Left cardiac atrium (tissue), 4 donors: Measurements from ENCODE around the gene SYT1. TPM values are rescaled to one million over a fixed set of nuclear protein-coding genes. Genes with fewer than 3 reads are reported as not detected.

Experiments
- ATAC-seq, 2 donors: fragments of 200-7000 bp; cut with Tn5 transposase; one replicate each; pipeline ENCODE4 v1.9.1; 2020; ENCODE audit warnings: mild to moderate bottlenecking in 2 of 2, moderate library complexity in 2 of 2
- DNase-seq: peaks from one replicate; pipeline ENCODE4 v3.0.0-alpha.2; 2020
- intact Hi-C, 2 donors: fragments of 100-400 bp; cut with DNase I; formaldehyde crosslinking; loops; one replicate each; pipeline versions ENCODE4 v1.14.1 to v1.15.1; 2022 to 2023
- total RNA-seq, 2 donors: library from RNA; stranded (reverse); fragmentation: NEBNext Ultra II Directional; extraction: Animal tissue kit (Norgen Biotek cat#: 25700); gene quantifications; one replicate each; pipeline ENCODE4 v1.2.1, GENCODE V29; 2021
- donor health status: DM: no; HTN: yes; CAD: no.
- donor health status: DM: no; HTN: yes; CAD: no; lungs with severe emphysema.
- donor health status: DM: yes; HTN: yes; CAD: no.
- donor health status: Dilated cardiomyopathy.

SYT1 gene
- total RNA-seq, 2 donors from 2014 or later: 0.68 to 1.5 TPM

- intact Hi-C loops: no loop called here
- DNase-seq (no peak), ATAC-seq (no peak)
These were observed 22.9 kb downstream of the SYT1 start for GRCh38 chr12:78887444-78887843.

GRCh38 chr12:78888568-78888967, 24.0 kb downstream of the SYT1 start:
- no peak for ATAC-seq
- DNase-seq: no peak
- intact Hi-C loops: no loop called here

GRCh38 chr12:78891646-78892353, 27.2 kb downstream of the SYT1 start:
- ATAC-seq: no peak
- intact Hi-C loops: no loop called here
- no peak for DNase-seq

DNA sequence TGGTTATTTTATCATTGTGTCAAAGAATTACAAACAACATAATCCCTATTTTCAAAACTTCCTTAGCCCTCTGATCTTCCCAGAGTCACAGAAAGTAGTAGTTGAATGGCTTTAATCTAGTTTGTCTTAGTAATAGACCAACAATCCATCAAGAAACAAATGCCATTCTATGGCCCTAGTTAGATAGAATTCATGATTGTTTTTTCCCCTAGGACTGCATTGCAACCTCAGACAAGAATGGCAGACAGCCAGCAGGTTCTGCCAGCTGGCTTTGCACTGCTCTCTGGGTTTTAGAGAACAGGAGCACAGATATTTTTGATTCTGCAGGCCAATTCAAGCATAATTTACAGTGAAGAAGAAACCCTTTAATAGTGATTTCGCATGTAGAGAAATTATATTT, 33.8 kb downstream of the SYT1 start:
- DNase-seq: peak; percentile 22
- intact Hi-C loops: no loop called here
- no peak for ATAC-seq

DNA sequence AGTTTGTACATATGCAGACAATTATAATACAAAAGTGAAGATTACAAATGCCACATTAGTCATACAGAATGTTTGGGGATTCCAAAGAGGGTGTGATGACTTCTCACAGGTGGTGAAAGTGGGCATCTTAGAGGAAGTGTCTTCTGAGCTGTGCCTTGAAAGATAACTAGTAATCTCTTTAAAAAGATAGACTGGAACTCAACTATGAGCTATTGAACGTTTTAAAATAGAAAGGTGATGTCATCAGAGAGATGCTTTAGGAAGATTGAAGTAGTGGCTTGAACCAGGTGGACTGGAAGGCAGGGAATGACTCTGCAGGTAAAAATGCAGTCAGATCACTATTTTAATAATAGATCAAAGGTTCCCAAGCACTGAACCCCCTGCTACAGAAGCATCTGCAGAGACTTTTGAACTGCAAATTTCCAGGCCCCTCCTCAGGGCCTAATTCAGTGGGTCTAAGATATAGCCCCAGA, 50.3 kb downstream of the SYT1 start:
- no peak for DNase-seq
- ATAC-seq: no peak

DNA sequence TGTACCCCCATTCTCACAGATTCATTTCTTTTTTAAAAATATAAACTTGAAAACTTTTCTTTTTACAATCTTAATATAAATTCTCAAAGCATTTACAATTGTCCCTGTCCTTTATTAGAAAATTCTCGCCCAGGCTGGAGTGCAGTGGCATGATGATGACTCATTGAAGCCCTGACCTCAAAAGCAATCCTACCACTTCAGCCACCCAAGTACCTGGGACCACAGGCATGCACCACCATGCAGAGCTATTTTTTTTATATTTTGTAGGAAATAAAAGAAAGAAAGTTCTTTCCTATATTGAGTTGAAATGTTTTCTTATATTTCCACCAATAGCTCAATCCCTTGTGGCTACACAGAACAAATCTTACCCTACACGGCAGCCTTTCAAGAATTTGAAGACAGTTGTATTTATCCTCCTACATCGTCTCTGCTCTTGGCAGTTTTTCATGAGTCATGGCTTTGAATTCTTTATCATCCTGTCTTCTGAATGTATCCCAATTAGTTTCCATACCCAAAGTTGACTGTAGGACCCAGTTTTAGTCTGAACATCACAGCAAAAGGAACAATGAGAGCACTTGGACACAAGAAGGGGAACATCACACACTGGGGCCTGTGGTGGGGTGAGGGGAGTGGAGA, 52.4 kb downstream of the SYT1 start:
- no peak for DNase-seq
- no peak for ATAC-seq
- intact Hi-C loops: no loop called here

More for the DNA sequence above, 50.3 kb downstream of the SYT1 start:
- intact Hi-C loops: no loop called here

GRCh38 chr12:78917513-78917912, 52.9 kb downstream of the SYT1 start:
- intact Hi-C loops: no loop called here
- ATAC-seq (no peak), DNase-seq (no peak)

GRCh38 chr12:78918268-78918667, 53.7 kb downstream of the SYT1 start:
- DNase-seq: no peak
- intact Hi-C loops: no loop called here
- ATAC-seq: no peak

DNA sequence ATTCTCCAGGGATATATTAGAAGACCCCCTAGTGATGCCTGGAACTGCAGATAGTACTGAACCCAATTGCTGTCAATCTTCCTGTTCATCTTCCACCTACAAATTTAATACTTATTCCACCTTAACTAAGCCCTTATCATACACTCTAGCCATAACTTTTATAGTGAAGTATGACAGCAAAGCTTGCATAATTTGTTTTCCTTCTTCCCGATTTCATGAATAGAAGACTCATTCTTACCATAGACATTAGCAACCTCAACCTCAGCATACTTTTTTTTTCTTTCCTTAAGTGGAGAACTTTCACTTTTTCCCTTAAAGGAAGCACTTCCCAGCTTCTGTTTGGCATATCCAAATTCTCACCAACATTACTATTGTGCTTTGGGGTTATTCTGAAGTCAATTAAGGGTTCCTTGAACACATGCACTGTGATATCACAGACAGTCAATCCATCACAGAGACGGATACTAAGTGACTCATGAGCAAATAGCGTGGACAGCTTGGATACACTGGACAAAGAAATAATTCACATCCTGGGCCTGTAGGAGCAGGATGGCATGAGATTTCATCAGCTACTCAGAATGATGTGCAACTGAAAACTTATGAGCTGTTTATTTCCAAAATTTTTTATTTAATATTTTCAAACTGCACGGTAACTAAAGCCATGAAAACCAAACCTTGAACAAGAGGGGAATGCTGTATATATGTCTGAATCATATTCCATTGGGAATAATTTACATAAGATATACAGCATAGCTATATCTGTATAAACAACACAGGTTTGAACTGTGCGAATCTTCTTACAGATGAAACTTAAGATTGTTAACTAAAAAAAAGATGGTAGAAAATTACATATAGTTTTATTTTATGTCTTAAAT, 63.9 kb downstream of the SYT1 start:
- intact Hi-C loops: no loop called here
- no peak for DNase-seq
- no peak for ATAC-seq

GRCh38 chr12:78929075-78929418, 64.5 kb downstream of the SYT1 start:
- intact Hi-C loops: no loop called here
- DNase-seq (no peak), ATAC-seq (no peak)

GRCh38 chr12:78931466-78931990, 67.0 kb downstream of the SYT1 start:
- ATAC-seq (no peak), DNase-seq (no peak)
- intact Hi-C loops: no loop called here

GRCh38 chr12:78933014-78933413, 68.4 kb downstream of the SYT1 start:
- DNase-seq (no peak), ATAC-seq (no peak)
- intact Hi-C loops: no loop called here

DNA sequence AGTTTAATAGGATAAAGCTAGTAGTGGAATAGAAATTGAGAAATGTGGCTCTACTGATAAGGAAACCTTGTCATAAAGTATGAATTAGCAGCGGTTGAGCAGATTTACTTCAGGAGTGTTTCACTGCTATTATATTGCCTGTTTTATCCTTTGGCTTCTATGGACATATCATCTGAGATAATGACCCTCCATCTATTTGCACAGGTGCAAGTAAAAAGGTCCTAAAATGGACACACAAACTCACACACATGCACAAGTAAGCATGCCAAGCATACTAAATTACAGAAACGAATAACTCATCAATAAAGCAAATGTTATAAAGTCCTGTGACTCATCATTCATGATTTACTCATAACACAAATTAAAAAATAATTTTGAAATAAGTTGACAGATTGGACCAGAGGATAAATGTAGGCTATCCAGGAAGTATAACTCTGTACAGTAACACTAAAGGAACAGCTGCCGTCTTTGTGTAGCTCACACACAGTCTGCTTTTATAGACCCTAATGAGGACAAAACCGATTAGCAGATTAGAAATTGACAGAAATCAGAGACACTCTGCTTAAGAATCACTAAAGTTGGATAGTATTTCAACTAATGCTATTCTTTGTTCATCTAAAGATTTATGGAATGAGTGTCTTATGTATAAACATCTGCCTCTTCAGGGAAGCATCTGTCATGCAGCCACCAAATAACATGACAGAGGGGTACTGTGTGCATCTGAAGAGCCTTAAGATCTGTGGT, 73.9 kb downstream of the SYT1 start:
- no peak for DNase-seq
- ATAC-seq: no peak
- intact Hi-C loops: no loop called here

GRCh38 chr12:78949532-78949931, 85.0 kb downstream of the SYT1 start:
- ATAC-seq: no peak
- intact Hi-C loops: no loop called here
- no peak for DNase-seq

DNA sequence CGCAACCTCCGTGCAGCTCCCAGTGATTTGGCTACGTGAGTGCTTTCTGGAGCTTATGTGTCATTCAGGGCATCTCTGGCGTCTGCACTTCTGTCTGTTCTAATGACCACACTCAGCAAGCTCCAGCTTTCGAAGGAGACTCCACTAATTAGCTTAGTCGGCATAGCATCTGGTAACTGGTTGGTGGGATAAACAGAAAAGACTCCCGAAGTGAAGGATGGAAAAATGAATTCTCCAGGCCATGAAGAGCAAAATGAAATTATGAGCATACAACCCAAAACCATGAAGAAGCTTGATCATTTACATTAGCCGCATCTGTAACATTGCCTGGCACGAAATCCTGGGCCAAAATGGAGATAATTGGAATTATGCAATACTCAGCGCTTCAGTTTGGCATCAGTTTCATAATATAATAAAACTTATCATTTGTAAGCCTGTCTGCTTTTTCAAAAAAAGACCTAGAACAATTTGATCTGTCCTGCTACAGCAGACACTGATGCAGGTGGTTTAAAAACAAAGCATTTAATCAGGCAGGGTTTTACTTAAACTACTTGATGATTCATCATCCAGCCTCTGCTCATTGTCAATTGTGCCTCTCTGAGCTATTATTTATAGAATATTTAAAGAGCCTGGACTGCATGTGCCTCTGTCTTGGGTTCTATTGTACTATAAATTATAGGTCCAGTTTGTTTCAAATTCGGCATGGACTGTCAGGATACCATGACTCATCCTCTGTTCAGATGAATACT, 87.4 kb downstream of the SYT1 start:
- no peak for DNase-seq
- intact Hi-C loops: no loop called here
- ATAC-seq: no peak

DNA sequence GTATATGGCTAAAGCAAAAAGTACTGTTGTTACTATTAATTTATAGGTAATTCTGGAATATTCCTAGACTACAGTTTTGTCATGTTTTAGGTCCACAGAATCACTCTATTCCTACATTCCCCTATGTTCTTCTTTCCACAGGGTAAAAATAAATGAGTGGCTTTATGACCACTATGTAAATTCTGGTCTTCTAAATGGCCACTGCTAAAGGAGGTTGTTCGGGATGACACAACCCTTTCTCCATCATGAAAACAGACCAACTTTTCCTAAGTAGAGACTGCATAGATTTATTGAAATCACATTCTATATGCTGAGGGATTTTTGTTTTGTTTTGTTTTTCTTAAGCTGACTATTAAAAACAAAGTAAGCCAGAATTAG, 88.0 kb downstream of the SYT1 start:
- DNase-seq: no peak
- no peak for ATAC-seq
- intact Hi-C loops: no loop called here

- intact Hi-C loops: no loop called here
- ATAC-seq: no peak
These were observed 94.4 kb downstream of the SYT1 start for GRCh38 chr12:78958941-78959340.

DNA sequence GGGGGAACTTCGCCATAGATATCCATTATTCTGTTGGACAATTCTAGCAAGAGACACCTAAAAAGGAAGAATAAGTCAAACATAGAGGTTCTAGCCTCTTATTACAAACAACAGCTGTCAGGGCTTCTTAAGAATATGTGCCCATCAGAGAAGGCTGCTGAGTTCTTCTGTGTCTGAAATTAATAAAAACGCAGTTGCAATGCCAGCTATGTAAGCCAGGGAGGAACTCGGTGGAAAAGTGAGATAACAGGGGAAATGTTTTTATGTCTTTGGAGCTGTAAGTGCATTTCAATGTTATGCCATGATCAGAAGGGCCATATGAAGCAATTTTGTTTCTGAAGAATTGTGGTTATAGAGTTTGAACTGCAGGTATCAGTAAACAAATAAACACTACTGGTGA, 95.0 kb downstream of the SYT1 start:
- intact Hi-C loops: no loop called here
- ATAC-seq: no peak
- no peak for DNase-seq

More at GRCh38 chr12:78958941-78959340, 94.4 kb downstream of the SYT1 start:
- no peak for DNase-seq

GRCh38 chr12:78961171-78961570, 96.6 kb downstream of the SYT1 start:
- intact Hi-C loops: no loop called here
- ATAC-seq: no peak

More at GRCh38 chr12:78961171-78961570, 96.6 kb downstream of the SYT1 start:
- DNase-seq: no peak
